NCI-H446 treated with DMSO at 0.1 percent for 48 hours (cell line): ENCODE measurements around the gene FHOD3.

Experiments
- DNase-seq: peaks from one replicate; lab custom pipeline; 2025; lab: John Stamatoyannopoulos, UW

Gene FHOD3

GRCh38 chr18:36593641-36594040, 296.1 kb downstream of the FHOD3 start:
- no peak for DNase-seq

- no peak for DNase-seq
Observed at GRCh38 chr18:36594621-36595020, 297.1 kb downstream of the FHOD3 start.

GRCh38 chr18:36595046-36595817, 297.7 kb downstream of the FHOD3 start:
- DNase-seq, result no peak

- DNase-seq, result no peak
Observed at GRCh38 chr18:36595818-36596215, 298.3 kb downstream of the FHOD3 start.

GRCh38 chr18:36597636-36598035, 300.1 kb downstream of the FHOD3 start:
- no peak for DNase-seq

GRCh38 chr18:36600548-36600947, 303.0 kb downstream of the FHOD3 start:
- no peak for DNase-seq

- no peak for DNase-seq
Observed at GRCh38 chr18:36601316-36601715, 303.8 kb downstream of the FHOD3 start.

- no peak for DNase-seq
Observed at GRCh38 chr18:36602071-36602470, 304.6 kb downstream of the FHOD3 start.

- no peak for DNase-seq
Observed at GRCh38 chr18:36602620-36603019, 305.1 kb downstream of the FHOD3 start.

GRCh38 chr18:36608107-36608506, 310.6 kb downstream of the FHOD3 start:
- no peak for DNase-seq

GRCh38 chr18:36610258-36610657, 312.7 kb downstream of the FHOD3 start:
- no peak for DNase-seq

GRCh38 chr18:36610661-36611060, 313.1 kb downstream of the FHOD3 start:
- DNase-seq, result no peak

GRCh38 chr18:36613069-36613468, 315.6 kb downstream of the FHOD3 start:
- DNase-seq, result no peak

- no peak for DNase-seq
Observed at GRCh38 chr18:36613810-36614209, 316.3 kb downstream of the FHOD3 start.

- no peak for DNase-seq
Observed at GRCh38 chr18:36620788-36621187, 323.3 kb downstream of the FHOD3 start.

- no peak for DNase-seq
Observed at GRCh38 chr18:36622610-36623009, 325.1 kb downstream of the FHOD3 start.

- no peak for DNase-seq
Observed at GRCh38 chr18:36623091-36623490, 325.6 kb downstream of the FHOD3 start.

GRCh38 chr18:36623681-36624190, 326.2 kb downstream of the FHOD3 start:
- no peak for DNase-seq

- DNase-seq, result no peak
Observed at GRCh38 chr18:36624451-36625167, 327.1 kb downstream of the FHOD3 start.

GRCh38 chr18:36625386-36625785, 327.9 kb downstream of the FHOD3 start:
- DNase-seq, result no peak

GRCh38 chr18:36627637-36628036, 330.1 kb downstream of the FHOD3 start:
- DNase-seq, result no peak

GRCh38 chr18:36628435-36629137, 331.1 kb downstream of the FHOD3 start:
- DNase-seq, result no peak

GRCh38 chr18:36629138-36629530, 331.6 kb downstream of the FHOD3 start:
- peak; percentile 75 for DNase-seq
